ENCODE data around the gene NEGR1. TPM values are rescaled to one million over a fixed set of nuclear protein-coding genes. Genes with fewer than 3 reads are reported as not detected.

The NEGR1 gene
- total RNA-seq, 1 experiment from 2014 or later = 2.9 TPM

DNA sequence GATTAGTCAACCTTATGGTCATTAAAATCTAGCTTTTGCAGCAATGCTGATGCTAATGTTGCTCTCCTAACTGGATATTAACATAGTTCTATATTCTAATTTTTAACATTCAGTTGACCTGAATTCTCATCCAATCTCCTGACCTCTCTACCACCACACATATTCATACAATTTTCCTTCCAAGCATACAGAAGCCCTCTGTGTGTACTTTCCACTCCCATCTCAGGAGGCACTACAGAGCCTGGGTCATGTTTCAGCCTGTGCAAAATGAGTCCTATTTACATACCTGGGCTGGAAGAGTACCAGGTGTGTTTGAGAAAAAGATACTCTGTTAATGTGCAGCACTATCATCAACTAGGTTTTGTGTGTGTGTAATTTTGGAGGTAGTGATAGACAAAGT is 486.3 kb downstream of the NEGR1 start:
- H3K27me3 Mint-ChIP-seq (ENCODE audit: low read depth) = no peaks in the 10 kb centered on the region
- TF ChIP-seq ZNF263 (CRISPR knock-in tag; IDR thresholded peaks at IDR 0.05; ENCODE audit: low read depth) = no peak
- TF ChIP-seq, protein P1, sequence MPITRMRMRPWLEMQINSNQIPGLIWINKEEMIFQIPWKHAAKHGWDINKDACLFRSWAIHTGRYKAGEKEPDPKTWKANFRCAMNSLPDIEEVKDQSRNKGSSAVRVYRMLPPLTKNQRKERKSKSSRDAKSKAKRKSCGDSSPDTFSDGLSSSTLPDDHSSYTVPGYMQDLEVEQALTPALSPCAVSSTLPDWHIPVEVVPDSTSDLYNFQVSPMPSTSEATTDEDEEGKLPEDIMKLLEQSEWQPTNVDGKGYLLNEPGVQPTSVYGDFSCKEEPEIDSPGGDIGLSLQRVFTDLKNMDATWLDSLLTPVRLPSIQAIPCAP (CRISPR knock-in tag; IDR thresholded peaks at IDR 0.05) = no peak
- TF ChIP-seq SMAD4 (CRISPR knock-in tag; IDR thresholded peaks at IDR 0.05) = no peak
- TF ChIP-seq, protein P2, sequence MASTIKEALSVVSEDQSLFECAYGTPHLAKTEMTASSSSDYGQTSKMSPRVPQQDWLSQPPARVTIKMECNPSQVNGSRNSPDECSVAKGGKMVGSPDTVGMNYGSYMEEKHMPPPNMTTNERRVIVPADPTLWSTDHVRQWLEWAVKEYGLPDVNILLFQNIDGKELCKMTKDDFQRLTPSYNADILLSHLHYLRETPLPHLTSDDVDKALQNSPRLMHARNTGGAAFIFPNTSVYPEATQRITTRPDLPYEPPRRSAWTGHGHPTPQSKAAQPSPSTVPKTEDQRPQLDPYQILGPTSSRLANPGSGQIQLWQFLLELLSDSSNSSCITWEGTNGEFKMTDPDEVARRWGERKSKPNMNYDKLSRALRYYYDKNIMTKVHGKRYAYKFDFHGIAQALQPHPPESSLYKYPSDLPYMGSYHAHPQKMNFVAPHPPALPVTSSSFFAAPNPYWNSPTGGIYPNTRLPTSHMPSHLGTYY (CRISPR knock-in tag; IDR thresholded peaks at IDR 0.05) = no peak
- TF ChIP-seq ZNF219 (CRISPR knock-in tag; IDR thresholded peaks at IDR 0.05; ENCODE audit: borderline replicate concordance) = no peak
- TF ChIP-seq FOXK1 (CRISPR knock-in tag; IDR thresholded peaks at IDR 0.05) = no peak
- TF ChIP-seq, protein P3, sequence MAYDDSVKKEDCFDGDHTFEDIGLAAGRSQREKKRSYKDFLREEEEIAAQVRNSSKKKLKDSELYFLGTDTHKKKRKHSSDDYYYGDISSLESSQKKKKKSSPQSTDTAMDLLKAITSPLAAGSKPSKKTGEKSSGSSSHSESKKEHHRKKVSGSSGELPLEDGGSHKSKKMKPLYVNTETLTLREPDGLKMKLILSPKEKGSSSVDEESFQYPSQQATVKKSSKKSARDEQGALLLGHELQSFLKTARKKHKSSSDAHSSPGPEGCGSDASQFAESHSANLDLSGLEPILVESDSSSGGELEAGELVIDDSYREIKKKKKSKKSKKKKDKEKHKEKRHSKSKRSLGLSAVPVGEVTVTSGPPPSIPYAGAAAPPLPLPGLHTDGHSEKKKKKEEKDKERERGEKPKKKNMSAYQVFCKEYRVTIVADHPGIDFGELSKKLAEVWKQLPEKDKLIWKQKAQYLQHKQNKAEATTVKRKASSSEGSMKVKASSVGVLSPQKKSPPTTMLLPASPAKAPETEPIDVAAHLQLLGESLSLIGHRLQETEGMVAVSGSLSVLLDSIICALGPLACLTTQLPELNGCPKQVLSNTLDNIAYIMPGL (CRISPR knock-in tag; IDR thresholded peaks at IDR 0.05) = no peak
- no peak for TF ChIP-seq RORB (CRISPR knock-in tag; IDR thresholded peaks at IDR 0.05)
- no peak for TF ChIP-seq NR1H2 (CRISPR knock-in tag; IDR thresholded peaks at IDR 0.05)
- no peak for TF ChIP-seq ZNF423 (CRISPR knock-in tag; IDR thresholded peaks at IDR 0.05)
- no peak for TF ChIP-seq NFYB (CRISPR knock-in tag; conservative IDR thresholded peaks at IDR 0.05; ENCODE audit: low read depth)
- no peak for TF ChIP-seq PRRX2 (CRISPR knock-in tag; IDR thresholded peaks at IDR 0.05)
- no peak for TF ChIP-seq ETV6 (CRISPR knock-in tag; IDR thresholded peaks at IDR 0.05)
- TF ChIP-seq, protein P4, sequence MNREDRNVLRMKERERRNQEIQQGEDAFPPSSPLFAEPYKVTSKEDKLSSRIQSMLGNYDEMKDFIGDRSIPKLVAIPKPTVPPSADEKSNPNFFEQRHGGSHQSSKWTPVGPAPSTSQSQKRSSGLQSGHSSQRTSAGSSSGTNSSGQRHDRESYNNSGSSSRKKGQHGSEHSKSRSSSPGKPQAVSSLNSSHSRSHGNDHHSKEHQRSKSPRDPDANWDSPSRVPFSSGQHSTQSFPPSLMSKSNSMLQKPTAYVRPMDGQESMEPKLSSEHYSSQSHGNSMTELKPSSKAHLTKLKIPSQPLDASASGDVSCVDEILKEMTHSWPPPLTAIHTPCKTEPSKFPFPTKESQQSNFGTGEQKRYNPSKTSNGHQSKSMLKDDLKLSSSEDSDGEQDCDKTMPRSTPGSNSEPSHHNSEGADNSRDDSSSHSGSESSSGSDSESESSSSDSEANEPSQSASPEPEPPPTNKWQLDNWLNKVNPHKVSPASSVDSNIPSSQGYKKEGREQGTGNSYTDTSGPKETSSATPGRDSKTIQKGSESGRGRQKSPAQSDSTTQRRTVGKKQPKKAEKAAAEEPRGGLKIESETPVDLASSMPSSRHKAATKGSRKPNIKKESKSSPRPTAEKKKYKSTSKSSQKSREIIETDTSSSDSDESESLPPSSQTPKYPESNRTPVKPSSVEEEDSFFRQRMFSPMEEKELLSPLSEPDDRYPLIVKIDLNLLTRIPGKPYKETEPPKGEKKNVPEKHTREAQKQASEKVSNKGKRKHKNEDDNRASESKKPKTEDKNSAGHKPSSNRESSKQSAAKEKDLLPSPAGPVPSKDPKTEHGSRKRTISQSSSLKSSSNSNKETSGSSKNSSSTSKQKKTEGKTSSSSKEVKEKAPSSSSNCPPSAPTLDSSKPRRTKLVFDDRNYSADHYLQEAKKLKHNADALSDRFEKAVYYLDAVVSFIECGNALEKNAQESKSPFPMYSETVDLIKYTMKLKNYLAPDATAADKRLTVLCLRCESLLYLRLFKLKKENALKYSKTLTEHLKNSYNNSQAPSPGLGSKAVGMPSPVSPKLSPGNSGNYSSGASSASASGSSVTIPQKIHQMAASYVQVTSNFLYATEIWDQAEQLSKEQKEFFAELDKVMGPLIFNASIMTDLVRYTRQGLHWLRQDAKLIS (CRISPR knock-in tag; IDR thresholded peaks at IDR 0.05; ENCODE audit: borderline replicate concordance) = no peak
- TF ChIP-seq EMX1 (CRISPR knock-in tag; IDR thresholded peaks at IDR 0.05) = no peak
- no peak overlapping the region for H3K4me3 Mint-ChIP-seq
- H3K36me3 Mint-ChIP-seq = no peaks in the 10 kb centered on the region
- DNase-seq (ENCODE audit: low spot score) (no peak), ATAC-seq (peak; percentile 88)
- POLR2A ChIA-PET = no interaction called here
- H3K27ac Mint-ChIP-seq = no peak overlapping the region
- CTCF ChIA-PET = interaction anchor here (1.6 kb wide), 1 partner anchor 10 kb away, joined by 3 read pairs; no protein-coding TSS in a partner anchor
- no peaks in the 10 kb centered on the region for H3K9me3 Mint-ChIP-seq
- peaks cover 14% of the 10 kb centered on the region for H3K4me1 Mint-ChIP-seq

DNA sequence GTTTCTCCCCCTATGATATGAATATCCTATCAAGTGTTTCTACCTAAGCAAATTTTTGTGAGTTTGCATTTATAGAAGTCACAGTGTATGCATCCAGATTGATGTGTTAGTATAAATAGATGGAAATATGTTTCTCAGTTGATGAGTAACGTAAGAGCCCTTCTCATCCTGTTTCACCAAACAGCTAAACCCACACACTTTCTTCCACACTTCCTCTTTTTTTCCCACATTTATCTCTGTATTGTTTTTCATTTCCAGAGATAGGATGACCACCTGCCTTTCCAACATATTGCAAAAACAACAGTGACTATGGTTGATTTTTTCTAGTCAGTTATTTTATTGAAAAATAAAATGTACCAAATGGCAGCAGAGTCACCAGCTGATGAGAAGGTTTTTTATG is 490.1 kb downstream of the NEGR1 start:
- H3K4me1 Mint-ChIP-seq = peaks cover 11% of the 10 kb centered on the region
- H3K9me3 Mint-ChIP-seq = no peaks in the 10 kb centered on the region
- no peak for TF ChIP-seq TEAD4 (CRISPR knock-in tag; IDR thresholded peaks at IDR 0.05)
- TF ChIP-seq FOXP1 (CRISPR knock-in tag; IDR thresholded peaks at IDR 0.05; ENCODE audit: borderline replicate concordance) = no peak
- TF ChIP-seq MXD4 (CRISPR knock-in tag; IDR thresholded peaks at IDR 0.05; ENCODE audit: borderline replicate concordance) = no peak
- TF ChIP-seq, protein P5, sequence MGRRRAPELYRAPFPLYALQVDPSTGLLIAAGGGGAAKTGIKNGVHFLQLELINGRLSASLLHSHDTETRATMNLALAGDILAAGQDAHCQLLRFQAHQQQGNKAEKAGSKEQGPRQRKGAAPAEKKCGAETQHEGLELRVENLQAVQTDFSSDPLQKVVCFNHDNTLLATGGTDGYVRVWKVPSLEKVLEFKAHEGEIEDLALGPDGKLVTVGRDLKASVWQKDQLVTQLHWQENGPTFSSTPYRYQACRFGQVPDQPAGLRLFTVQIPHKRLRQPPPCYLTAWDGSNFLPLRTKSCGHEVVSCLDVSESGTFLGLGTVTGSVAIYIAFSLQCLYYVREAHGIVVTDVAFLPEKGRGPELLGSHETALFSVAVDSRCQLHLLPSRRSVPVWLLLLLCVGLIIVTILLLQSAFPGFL (CRISPR knock-in tag; IDR thresholded peaks at IDR 0.05; ENCODE audit: borderline replicate concordance) = no peak
- no peak for TF ChIP-seq ZNF263 (CRISPR knock-in tag; IDR thresholded peaks at IDR 0.05; ENCODE audit: low read depth)
- TF ChIP-seq, protein P6, sequence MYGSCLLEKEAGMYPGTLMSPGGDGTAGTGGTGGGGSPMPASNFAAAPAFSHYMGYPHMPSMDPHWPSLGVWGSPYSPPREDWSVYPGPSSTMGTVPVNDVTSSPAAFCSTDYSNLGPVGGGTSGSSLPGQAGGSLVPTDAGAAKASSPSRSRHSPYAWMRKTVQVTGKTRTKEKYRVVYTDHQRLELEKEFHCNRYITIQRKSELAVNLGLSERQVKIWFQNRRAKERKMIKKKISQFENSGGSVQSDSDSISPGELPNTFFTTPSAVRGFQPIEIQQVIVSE (CRISPR knock-in tag; IDR thresholded peaks at IDR 0.05; ENCODE audit: borderline replicate concordance) = no peak
- no peak for TF ChIP-seq ZBTB21 (CRISPR knock-in tag; IDR thresholded peaks at IDR 0.05; ENCODE audit: borderline replicate concordance)
- H3K36me3 Mint-ChIP-seq = no peaks in the 10 kb centered on the region
- no peak overlapping the region for H3K27ac Mint-ChIP-seq
- no peak overlapping the region for H3K4me3 Mint-ChIP-seq
- DNase-seq (ENCODE audit: low spot score) (no peak), ATAC-seq (no peak)
- ChIA-PET POLR2A (no interaction called here), CTCF (no interaction called here)
- no peaks in the 10 kb centered on the region for H3K27me3 Mint-ChIP-seq (ENCODE audit: low read depth)
